Choroid plexus epithelial cell (primary cell): Measurements from ENCODE around the gene HELZ2.
"Not testable (repeated sequence)": the region's sequence is repeated elsewhere in the genome, so short reads cannot be mapped to it uniquely, and the experiment has no call there.

ENCODE experiments used
- DNase-seq: peaks from one replicate; pipeline ENCODE4 v3.0.0-alpha.2; 2010; ENCODE audit warnings: low read depth
- H3K4me3 ChIP-seq: 2 replicates; pipeline ENCODE4 v1.5.1; 2011; ENCODE audit warnings: low read depth, mild to moderate bottlenecking, control low read depth, low read length, moderate library complexity
- CTCF ChIP-seq: conservative IDR thresholded peaks from 2 replicates; pipeline ENCODE4 v1.5.1; 2011; ENCODE audit warnings: low read depth, mild to moderate bottlenecking, control low read depth, inconsistent platforms, low read length, moderate library complexity

HELZ2 gene

DNA sequence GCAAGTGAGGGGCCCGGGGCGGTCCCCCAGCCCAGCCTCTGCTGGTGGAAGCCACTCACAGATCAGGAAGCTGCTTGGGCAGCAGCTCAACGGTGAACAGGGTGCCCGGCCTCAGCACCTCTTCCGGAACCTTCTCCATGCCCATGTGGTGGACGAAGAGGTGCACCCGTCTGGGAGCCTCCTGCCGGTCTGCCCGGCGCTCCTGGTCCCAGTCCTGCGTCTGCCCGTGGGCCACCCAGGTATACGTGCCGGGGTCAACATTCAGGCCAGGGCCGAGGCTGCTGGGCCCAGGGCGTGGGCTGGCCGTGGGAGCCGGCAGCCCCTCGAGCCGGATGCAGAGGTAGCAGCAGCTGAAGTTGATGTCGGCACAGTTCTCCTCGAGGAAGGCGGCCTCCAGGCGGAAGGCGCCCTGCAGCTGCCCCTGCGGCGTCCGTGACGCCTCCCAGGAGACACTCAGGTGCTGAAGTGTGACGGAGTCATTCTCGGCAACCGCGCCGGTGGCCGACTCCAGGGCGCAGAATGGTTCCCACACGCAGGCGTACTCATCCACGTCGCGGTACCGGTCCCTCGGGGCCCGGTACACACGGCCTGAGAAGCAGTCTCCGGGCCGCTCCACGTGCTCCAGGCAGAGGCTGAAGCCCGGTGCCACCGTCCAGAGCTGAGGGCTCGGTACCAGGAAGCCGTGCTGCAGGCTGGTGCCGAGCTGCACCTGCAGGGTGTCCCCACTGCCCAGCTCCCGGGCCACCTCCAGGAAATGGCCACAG, 11.4 kb downstream of the HELZ2 start:
- no peak for TF ChIP-seq CTCF

DNA sequence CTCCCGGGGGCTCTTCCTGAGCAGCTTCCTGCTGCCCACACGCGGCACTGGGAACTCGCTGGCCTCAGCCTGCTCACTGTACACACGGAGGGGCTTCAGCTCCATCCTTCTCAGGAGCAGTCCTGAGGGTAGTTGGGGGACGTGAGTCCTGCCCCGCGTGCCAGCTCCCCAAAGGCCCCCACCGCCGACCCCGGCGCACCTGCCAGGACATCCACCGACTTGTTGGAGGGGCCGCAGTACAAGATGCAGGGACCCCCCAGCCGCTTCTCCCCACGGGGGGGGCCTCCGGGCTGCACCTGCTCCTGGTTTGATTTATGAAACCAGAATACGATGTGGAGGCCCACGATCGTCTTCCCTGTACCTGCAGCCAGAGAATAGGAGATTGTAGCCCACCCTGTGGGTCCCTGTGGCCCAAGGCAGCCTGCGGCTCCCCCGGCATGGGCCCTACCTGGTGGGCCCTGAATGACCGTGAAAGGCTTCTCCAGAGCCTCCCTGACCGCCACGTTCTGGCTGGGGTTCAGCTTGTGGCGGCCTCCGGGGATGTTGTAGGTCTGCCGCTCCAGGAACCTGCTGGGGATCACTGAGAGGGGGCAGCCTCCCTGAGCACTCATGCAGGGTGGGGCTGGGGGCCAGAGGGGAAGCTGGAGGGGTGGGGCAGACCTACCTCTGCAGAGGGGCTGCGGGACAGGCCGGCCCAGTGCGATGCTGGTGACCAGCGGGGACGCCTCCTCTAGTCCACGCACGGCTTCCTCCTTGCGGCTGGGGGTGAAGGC, 12.2 kb downstream of the HELZ2 start:
- DNase-seq: no peak
- no peak for TF ChIP-seq CTCF
- H3K4me3 ChIP-seq: no peak overlapping the region

More for the DNA sequence above, 11.4 kb downstream of the HELZ2 start:
- DNase-seq: no peak
- H3K4me3 ChIP-seq: no peak overlapping the region

GRCh38 chr20:63560856-63561609, 13.0 kb downstream of the HELZ2 start:
- no peak for DNase-seq
- no peak for TF ChIP-seq CTCF
- H3K4me3 ChIP-seq: no peak overlapping the region

GRCh38 chr20:63560333-63560805, 13.7 kb downstream of the HELZ2 start:
- TF ChIP-seq CTCF: no peak
- no peak overlapping the region for H3K4me3 ChIP-seq
- DNase-seq: no peak

- not testable (repeated sequence) for H3K4me3 ChIP-seq, DNase-seq
Observed at GRCh38 chr20:63559485-63560332, 14.3 kb downstream of the HELZ2 start.

GRCh38 chr20:63558804-63559484, 15.1 kb downstream of the HELZ2 start:
- no peak overlapping the region for H3K4me3 ChIP-seq
- no peak for TF ChIP-seq CTCF
- no peak for DNase-seq
